ENCODE measurements around the gene BCL11B.

Gene BCL11B

GRCh38 chr14:99137001-99137700 is 134.8 kb downstream of the BCL11B start:
- DNase-seq (ENCODE audit: low spot score), result no peak

- no peak for DNase-seq (ENCODE audit: low spot score)
Measured at GRCh38 chr14:99136401-99136800, 135.6 kb downstream of the BCL11B start.

- DNase-seq (ENCODE audit: low spot score), result no peak
Measured at GRCh38 chr14:99136047-99136400, 136.0 kb downstream of the BCL11B start.

- DNase-seq (ENCODE audit: low spot score), result no peak
Measured at GRCh38 chr14:99134516-99135046, 137.4 kb downstream of the BCL11B start.

- no peak for DNase-seq (ENCODE audit: low spot score)
Measured at GRCh38 chr14:99133636-99134515, 138.1 kb downstream of the BCL11B start.

GRCh38 chr14:99132821-99133635 is 139.0 kb downstream of the BCL11B start:
- no peak for DNase-seq (ENCODE audit: low spot score)

- DNase-seq (ENCODE audit: low spot score), result no peak
Measured at GRCh38 chr14:99131632-99132271, 140.2 kb downstream of the BCL11B start.

- DNase-seq (ENCODE audit: low spot score), result no peak
Measured at GRCh38 chr14:99129998-99130397, 142.0 kb downstream of the BCL11B start.

- no peak for DNase-seq (ENCODE audit: low spot score)
Measured at GRCh38 chr14:99129211-99129696, 142.7 kb downstream of the BCL11B start.

GRCh38 chr14:99128185-99128584 is 143.8 kb downstream of the BCL11B start:
- no peak for DNase-seq (ENCODE audit: low spot score)

- DNase-seq (ENCODE audit: low spot score), result no peak
Measured at GRCh38 chr14:99127651-99128167, 144.3 kb downstream of the BCL11B start.

GRCh38 chr14:99125616-99126431 is 146.2 kb downstream of the BCL11B start:
- no peak for DNase-seq (ENCODE audit: low spot score)

- no peak for DNase-seq (ENCODE audit: low spot score)
Measured at GRCh38 chr14:99125113-99125512, 146.9 kb downstream of the BCL11B start.

GRCh38 chr14:99124482-99125105 is 147.4 kb downstream of the BCL11B start:
- DNase-seq (ENCODE audit: low spot score), result no peak

- DNase-seq (ENCODE audit: low spot score), result no peak
Measured at GRCh38 chr14:99123208-99123870, 148.7 kb downstream of the BCL11B start.

- DNase-seq (ENCODE audit: low spot score), result no peak
Measured at GRCh38 chr14:99122521-99123125, 149.4 kb downstream of the BCL11B start.

GRCh38 chr14:99121319-99121875 is 150.6 kb downstream of the BCL11B start:
- no peak for DNase-seq (ENCODE audit: low spot score)

- DNase-seq (ENCODE audit: low spot score), result no peak
Measured at GRCh38 chr14:99120526-99121318, 151.3 kb downstream of the BCL11B start.

All from putamen (tissue), 1 donor.